IMR-90 (cell line): ENCODE results near the gene PHF21A. TPM values are rescaled to one million over a fixed set of nuclear protein-coding genes. Genes with fewer than 3 reads are reported as not detected.

ENCODE experiments used
- ATAC-seq: fragments of 200-7000 bp; cut with Tn5 transposase; 2 replicates; pipeline ENCODE4 v1.9.1; 2020; ENCODE audit warnings: low read depth, mild to moderate bottlenecking, moderate library complexity
- BruUV-seq: library from RNA; stranded (reverse); fragments of 400-500 nt; replicated peaks from 2 replicates; lab custom pipeline; 2021; lab: Mats Ljungman, UMichigan
- CTCF ChIA-PET: fragments of 300-600 bp; formaldehyde crosslinking; extraction: SDS; loops from one replicate; lab custom pipeline; 2021; ENCODE audit warnings: antibody characterized with exemption; lab: Yijun Ruan, JAX
- POLR2A ChIA-PET: fragments of 300-600 bp; sonication (Branson Sonifier 250); formaldehyde crosslinking; loops from one replicate; lab custom pipeline; 2022; ENCODE audit warnings: antibody characterized with exemption; ENCODE audit not compliant: unreplicated experiment; lab: Charles Lee
- DNase-seq: peaks from one replicate; pipeline ENCODE4 v3.0.0; 2013
- H2AFZ ChIP-seq: replicated peaks from 2 replicates; pipeline ENCODE3; 2013; ENCODE audit warnings: low read length, mild to moderate bottlenecking; ENCODE audit not compliant: poor library complexity
- H2AK5ac ChIP-seq: 2 replicates; pipeline ENCODE4 v1.6.1; 2013; ENCODE audit warnings: low read depth, low read length, inconsistent platforms
- H2AK9ac ChIP-seq: replicated peaks from 2 replicates; pipeline ENCODE3; 2013; ENCODE audit warnings: mild to moderate bottlenecking, low read depth, low read length, moderate library complexity; ENCODE audit not compliant: poor library complexity
- H2BK120ac ChIP-seq: 2 replicates; pipeline ENCODE4 v1.6.1; 2013; ENCODE audit warnings: low read depth, low read length, inconsistent platforms
- H2BK15ac ChIP-seq: 3 replicates; pipeline ENCODE4 v1.6.1; 2013; ENCODE audit warnings: low read depth, low read length, inconsistent platforms
- H2BK20ac ChIP-seq: 2 replicates; pipeline ENCODE4 v1.6.1; 2013; ENCODE audit warnings: low read depth, mild to moderate bottlenecking, inconsistent platforms, low read length, moderate library complexity
- H2BK5ac ChIP-seq: 2 replicates; pipeline ENCODE4 v1.6.1; 2013; ENCODE audit warnings: mild to moderate bottlenecking, low read depth, low read length, inconsistent platforms; ENCODE audit not compliant: poor library complexity, severe bottlenecking
- H3K14ac ChIP-seq: replicated peaks from 2 replicates; pipeline ENCODE4 v1.6.1; 2013; ENCODE audit warnings: low read depth, low read length, inconsistent platforms
- H3K18ac ChIP-seq: 2 replicates; pipeline ENCODE4 v1.6.1; 2013; ENCODE audit warnings: low read depth, low read length, control low read depth
- H3K23ac ChIP-seq: 2 replicates; pipeline ENCODE4 v1.6.1; 2013; ENCODE audit warnings: low read depth, low read length, inconsistent platforms
- H3K27ac ChIP-seq: 2 replicates; pipeline ENCODE4 v1.5.1; 2013; ENCODE audit warnings: mild to moderate bottlenecking, control low read depth, low read length; ENCODE audit not compliant: insufficient read depth
- H3K27me3 ChIP-seq: 2 replicates; pipeline ENCODE4 v1.6.1; 2013; ENCODE audit warnings: low read length; ENCODE audit not compliant: control insufficient read depth, insufficient read depth
- H3K36me3 ChIP-seq: 2 replicates; pipeline ENCODE4 v1.6.1; 2013; ENCODE audit warnings: low read length, mixed read lengths; ENCODE audit not compliant: control insufficient read depth, insufficient read depth
- H3K4ac ChIP-seq: 2 replicates; pipeline ENCODE4 v1.6.1; 2013; ENCODE audit warnings: low read depth, low read length, inconsistent platforms
- H3K4me1 ChIP-seq: 2 replicates; pipeline ENCODE4 v1.6.1; 2013; ENCODE audit warnings: low read length, mixed read lengths; ENCODE audit not compliant: control insufficient read depth, insufficient read depth
- H3K4me2 ChIP-seq: 2 replicates; pipeline ENCODE4 v1.6.1; 2013; ENCODE audit warnings: low read depth, mild to moderate bottlenecking, control low read depth, low read length, moderate library complexity
- H3K4me3 ChIP-seq: 2 replicates; pipeline ENCODE4 v1.5.1; 2013; ENCODE audit warnings: low read depth, mild to moderate bottlenecking, control low read depth, low read length, moderate library complexity; ENCODE audit not compliant: insufficient read depth
- H3K56ac ChIP-seq: 2 replicates; pipeline ENCODE4 v1.6.1; 2013; ENCODE audit warnings: low read length, inconsistent platforms; ENCODE audit not compliant: insufficient read depth; ENCODE audit errors: extremely low read depth
- H3K79me1 ChIP-seq, 2 experiments: 2 replicates each; pipeline ENCODE4 v1.6.1; 2013; ENCODE audit warnings: low read length in 2 of 2, inconsistent platforms in 1 of 2, low read depth in 1 of 2
- H3K9ac ChIP-seq: 2 replicates; pipeline ENCODE4 v1.6.1; 2013; ENCODE audit warnings: low read depth, low read length, control low read depth
- H3K9me1 ChIP-seq: 2 replicates; pipeline ENCODE4 v1.6.1; 2013; ENCODE audit warnings: low read length, inconsistent platforms; ENCODE audit not compliant: insufficient read depth
- H3K9me3 ChIP-seq: 2 replicates; pipeline ENCODE4 v1.6.1; 2013; ENCODE audit warnings: low read length; ENCODE audit not compliant: control insufficient read depth, insufficient read depth
- H4K20me1 ChIP-seq: 2 replicates; pipeline ENCODE4 v1.6.1; 2013; ENCODE audit warnings: low read length, inconsistent platforms; ENCODE audit not compliant: insufficient read depth
- H4K5ac ChIP-seq: 2 replicates; pipeline ENCODE4 v1.6.1; 2013; ENCODE audit warnings: mild to moderate bottlenecking, low read depth, low read length, control low read depth
- H4K8ac ChIP-seq, 2 experiments: 2 replicates each; pipeline ENCODE4 v1.6.1; 2013; ENCODE audit warnings: low read depth in 2 of 2, low read length in 2 of 2, control low read depth in 1 of 2, inconsistent platforms in 1 of 2
- H4K91ac ChIP-seq: 2 replicates; pipeline ENCODE4 v1.6.1; 2013; ENCODE audit warnings: low read depth, low read length, inconsistent platforms; ENCODE audit not compliant: insufficient read depth
- MAZ ChIP-seq: IDR thresholded peaks from 2 replicates; pipeline ENCODE4 v1.6.1; 2012; ENCODE audit warnings: low read depth, mild to moderate bottlenecking, low read length, improper control_type of control experiment, moderate library complexity, borderline replicate concordance
- POLR2A ChIP-seq: IDR thresholded peaks from 2 replicates; pipeline ENCODE4 v1.6.1; 2012; ENCODE audit warnings: mild to moderate bottlenecking, low read depth, low read length
- RAD21 ChIP-seq: IDR thresholded peaks from 2 replicates; pipeline ENCODE4 v1.6.1; 2012; ENCODE audit warnings: low read length, improper control_type of control experiment
- WGBS, 2 experiments: methylation state at CpG; one replicate each; pipeline versions ENCODE4 v1.1.5 to v1.1.7; 2013; ENCODE audit warnings: missing lambda C conversion rate in 2 of 2; ENCODE audit not compliant: insufficient read length in 1 of 2; ENCODE audit errors: extremely low coverage in 2 of 2; 5-methylcytosine and 5-hydroxymethylcytosine counted together
- dilution Hi-C: fragments of 300-500 bp; cut with HindIII; formaldehyde crosslinking; loops from one replicate; pipeline ENCODE4 v1.14.3; 2018; ENCODE audit warnings: low sequenced_read_pairs; ENCODE audit not compliant: unreplicated experiment
- in situ Hi-C: fragments of 300-500 bp; cut with MboI; formaldehyde crosslinking; loops from 3 replicates; pipeline ENCODE4 v1.14.3; 2019; ENCODE audit warnings: low sequenced_read_pairs, inconsistent platforms, mixed read lengths
- intact Hi-C: fragments of 100-400 bp; cut with micrococcal nuclease; formaldehyde crosslinking; loops from 2 replicates; pipeline ENCODE4 v1.10.0; 2022
- polyA plus RNA-seq, 3 experiments: library from polyadenylated mRNA; depleted of rRNA; stranded (reverse); fragments of >200 nt; gene quantifications; 2 replicates each; pipeline ENCODE4 v1.2.3, GENCODE V29; 2012; ENCODE audit warnings: low replicate concordance in 1 of 3
- total RNA-seq: library from RNA; depleted of rRNA; stranded (reverse); fragments of >200 nt; gene quantifications from 2 replicates; pipeline ENCODE4 v1.2.3, GENCODE V29; 2012

PHF21A gene
- total and polyA plus RNA-seq, 2 of the 4 experiments (the other 2 are of a cell fraction), result 9.0 to 20.6 TPM

GRCh38 chr11:46120346-46121300 lies 631 bp downstream of the PHF21A start:
- Histone ChIP-seq H2AK9ac (peak overlapping the region; percentile 87), H2BK120ac (peak overlapping the region; percentile 38), H3K18ac (peak overlapping the region; percentile 58), H3K4me3 (peak overlapping the region; percentile 68), H4K8ac (peak overlapping the region; percentile 61 to 86), H3K4me2 (peak overlapping the region; percentile 91), H3K9ac (peak overlapping the region; percentile 99), H3K14ac (peak overlapping the region; percentile 71), H2AFZ (peak overlapping the region; percentile 96), H3K9me3 (no peaks in the 10 kb centered on the region), H4K5ac (peak overlapping the region; percentile 70), H4K20me1 (peaks cover 15% of the 10 kb centered on the region; the same call in 1 of the 2 replicates), H2AK5ac (peak overlapping the region; percentile 74), H3K79me1 (peaks cover 0 to 17% of the 10 kb centered on the region in 2 experiments; a peak in 2 of 4 replicates), H2BK15ac (peak overlapping the region; percentile 75; the same call in 2 of the 3 replicates), H3K27ac (peak overlapping the region; percentile 86), H3K23ac (peak overlapping the region; percentile 89; the same call in 1 of the 2 replicates), H2BK20ac (no peak overlapping the region), H3K4me1 (no peaks in the 10 kb centered on the region), H3K56ac (peak overlapping the region; percentile 89), H3K4ac (peak overlapping the region; percentile 90), H3K9me1 (0 out of 2 replicates have a peak, but pooled peaks cover 2% of the 10 kb centered on the region), H4K91ac (peak overlapping the region; percentile 81), H3K27me3 (no peaks in the 10 kb centered on the region), H3K36me3 (no peaks in the 10 kb centered on the region), H2BK5ac (peak overlapping the region; percentile 83)
- in situ Hi-C loops, result loop anchor here (25.0 kb wide), 1 partner anchor 192 kb away; no protein-coding TSS in a partner anchor
- intact Hi-C loops, result loop anchor here (2.0 to 5.0 kb wide), 2 partner anchors 118 to 187 kb away; no protein-coding TSS in a partner anchor
- WGBS, 2 experiments, result no CpG with 5 or more reads among the region's 29 CpGs
- dilution Hi-C loops, result no loop called here
- no TSS peak for BruUV-seq
- ATAC-seq (peak; percentile 59), DNase-seq (peak; percentile 78)
- POLR2A ChIA-PET, result interaction anchor here (0.6 kb wide), 1 partner anchor 1622 kb away, joined by 3 read pairs; no protein-coding TSS in a partner anchor
- CTCF ChIA-PET, result interaction anchor here (0.6 kb wide), 1 partner anchor 68 kb away, joined by 9 read pairs; no protein-coding TSS in a partner anchor
- no peak for TF ChIP-seq POLR2A
- TF ChIP-seq RAD21, result no peak
- peak; percentile 24 for TF ChIP-seq MAZ
